Measurements from ENCODE around the gene LUZP4. TPM values are rescaled to one million over a fixed set of nuclear protein-coding genes. Genes with fewer than 3 reads are reported as not detected.

Gene LUZP4
- polyA plus RNA-seq, 1 experiment, result not detected

DNA sequence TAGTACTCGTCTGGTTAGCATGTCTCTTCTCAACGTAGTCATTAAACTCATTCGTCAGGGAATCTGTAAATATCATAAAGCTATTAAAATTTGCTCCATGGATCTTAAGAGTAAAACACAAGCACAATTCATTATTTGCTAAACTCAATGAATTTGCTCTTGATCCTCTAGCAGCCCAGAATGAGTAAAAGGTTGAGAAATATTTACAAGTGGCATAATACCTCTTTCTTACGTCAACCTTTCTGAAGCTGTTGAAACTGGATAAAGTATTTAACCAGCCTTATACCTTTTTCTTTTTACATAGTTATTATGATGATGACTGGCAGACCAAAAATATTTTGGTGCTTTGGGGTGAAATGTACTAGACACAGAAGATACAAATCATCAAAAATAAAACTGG is 66.9 kb downstream of the LUZP4 start:
- POLR2A ChIA-PET, result interaction anchor here (0.6 kb wide), 3 partner anchors 11 to 49 kb away, joined by 4 to 5 read pairs (median 5); no protein-coding TSS in a partner anchor
- CTCF ChIA-PET, result interaction anchor here (0.6 kb wide), 1 partner anchor 303 kb away, joined by 3 read pairs; no protein-coding TSS in a partner anchor
- Histone ChIP-seq H3K4me3 (ENCODE audit: low read depth, low read length) (no peak overlapping the region), H3K27me3 (ENCODE audit: control insufficient read depth, insufficient read depth, low read length) (no peaks in the 10 kb centered on the region), H3K36me3 (ENCODE audit: control insufficient read depth, insufficient read depth, low read length) (no peaks in the 10 kb centered on the region)
- DNase-seq (ENCODE audit: low read depth), result no peak
- TF ChIP-seq, protein P1, sequence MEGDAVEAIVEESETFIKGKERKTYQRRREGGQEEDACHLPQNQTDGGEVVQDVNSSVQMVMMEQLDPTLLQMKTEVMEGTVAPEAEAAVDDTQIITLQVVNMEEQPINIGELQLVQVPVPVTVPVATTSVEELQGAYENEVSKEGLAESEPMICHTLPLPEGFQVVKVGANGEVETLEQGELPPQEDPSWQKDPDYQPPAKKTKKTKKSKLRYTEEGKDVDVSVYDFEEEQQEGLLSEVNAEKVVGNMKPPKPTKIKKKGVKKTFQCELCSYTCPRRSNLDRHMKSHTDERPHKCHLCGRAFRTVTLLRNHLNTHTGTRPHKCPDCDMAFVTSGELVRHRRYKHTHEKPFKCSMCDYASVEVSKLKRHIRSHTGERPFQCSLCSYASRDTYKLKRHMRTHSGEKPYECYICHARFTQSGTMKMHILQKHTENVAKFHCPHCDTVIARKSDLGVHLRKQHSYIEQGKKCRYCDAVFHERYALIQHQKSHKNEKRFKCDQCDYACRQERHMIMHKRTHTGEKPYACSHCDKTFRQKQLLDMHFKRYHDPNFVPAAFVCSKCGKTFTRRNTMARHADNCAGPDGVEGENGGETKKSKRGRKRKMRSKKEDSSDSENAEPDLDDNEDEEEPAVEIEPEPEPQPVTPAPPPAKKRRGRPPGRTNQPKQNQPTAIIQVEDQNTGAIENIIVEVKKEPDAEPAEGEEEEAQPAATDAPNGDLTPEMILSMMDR (IDR thresholded peaks at IDR 0.05; ENCODE audit: insufficient read depth, low read depth, low read length), result no peak

Other genes starting within 250 kb of the LUZP4 start
- not detected in 2 replicates for gene RBMXL3, start 100.3 kb upstream of the LUZP4 start, polyA plus RNA-seq (2011; rRNA removed)
- gene LRCH2, start 55.6 kb upstream of the LUZP4 start, polyA plus RNA-seq (2011; rRNA removed), result 1.5 and 4.1 TPM in 2 replicates

Measured in BJ (cell line).